ENCODE data around the gene NF1.
"Not testable (repeated sequence)": the region's sequence is repeated elsewhere in the genome, so short reads cannot be mapped to it uniquely, and the experiment has no call there.

NF1 gene

GRCh38 chr17:31079731-31080130, 15.0 kb upstream of the NF1 start:
- DNase-seq: no peak

DNA sequence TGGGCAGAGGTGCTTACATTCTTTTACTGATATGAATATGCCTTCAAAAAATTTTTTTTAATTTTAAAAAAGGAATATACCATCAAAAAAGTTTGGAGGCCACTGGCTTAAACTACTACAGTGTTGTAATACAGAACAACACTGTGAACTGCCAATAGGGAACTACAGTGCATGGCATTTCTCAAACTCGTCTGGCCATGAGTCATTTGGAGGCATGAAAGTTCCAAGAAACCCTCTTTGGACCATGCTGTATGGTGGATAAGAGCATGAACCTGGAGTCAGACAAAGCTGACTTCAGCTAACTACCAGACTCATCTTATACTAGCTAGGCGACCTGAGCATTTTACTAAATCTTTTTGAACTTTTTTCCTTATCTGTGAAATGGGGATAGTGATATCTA, 9.2 kb upstream of the NF1 start:
- DNase-seq: no peak

- no peak for DNase-seq
Measured at GRCh38 chr17:31089471-31089870, 5.3 kb upstream of the NF1 start.

- DNase-seq: not testable (repeated sequence)
Measured at GRCh38 chr17:31090650-31091049, 4.1 kb upstream of the NF1 start.

DNA sequence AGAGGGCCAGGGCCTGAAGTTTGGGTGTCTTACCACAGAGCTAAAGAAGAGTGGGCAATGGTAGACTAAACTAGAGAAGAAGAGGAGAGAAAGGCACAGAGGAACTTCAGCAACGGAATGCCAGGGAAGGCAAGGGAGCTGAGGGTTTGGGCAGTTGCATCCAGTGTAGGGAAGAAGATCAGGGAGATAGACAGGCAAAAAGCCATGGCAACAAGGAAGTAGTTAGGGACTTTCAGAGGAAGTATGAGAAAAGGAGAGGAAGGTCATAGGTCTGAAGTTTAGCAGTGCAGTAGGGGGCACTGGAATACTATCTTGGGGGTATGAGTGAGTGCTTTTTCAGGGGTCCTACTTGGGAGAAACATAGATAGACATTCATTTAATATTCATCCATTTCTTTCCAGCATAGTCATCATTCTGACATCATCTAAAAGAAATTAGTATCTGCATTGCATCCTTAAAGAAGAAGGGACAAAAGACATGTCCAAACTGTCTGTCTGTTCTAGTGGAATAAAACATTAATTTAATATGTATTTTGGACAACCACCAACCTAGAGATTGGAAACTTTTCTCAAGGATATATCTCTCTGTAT, 2.2 kb upstream of the NF1 start:
- DNase-seq: no peak

DNA sequence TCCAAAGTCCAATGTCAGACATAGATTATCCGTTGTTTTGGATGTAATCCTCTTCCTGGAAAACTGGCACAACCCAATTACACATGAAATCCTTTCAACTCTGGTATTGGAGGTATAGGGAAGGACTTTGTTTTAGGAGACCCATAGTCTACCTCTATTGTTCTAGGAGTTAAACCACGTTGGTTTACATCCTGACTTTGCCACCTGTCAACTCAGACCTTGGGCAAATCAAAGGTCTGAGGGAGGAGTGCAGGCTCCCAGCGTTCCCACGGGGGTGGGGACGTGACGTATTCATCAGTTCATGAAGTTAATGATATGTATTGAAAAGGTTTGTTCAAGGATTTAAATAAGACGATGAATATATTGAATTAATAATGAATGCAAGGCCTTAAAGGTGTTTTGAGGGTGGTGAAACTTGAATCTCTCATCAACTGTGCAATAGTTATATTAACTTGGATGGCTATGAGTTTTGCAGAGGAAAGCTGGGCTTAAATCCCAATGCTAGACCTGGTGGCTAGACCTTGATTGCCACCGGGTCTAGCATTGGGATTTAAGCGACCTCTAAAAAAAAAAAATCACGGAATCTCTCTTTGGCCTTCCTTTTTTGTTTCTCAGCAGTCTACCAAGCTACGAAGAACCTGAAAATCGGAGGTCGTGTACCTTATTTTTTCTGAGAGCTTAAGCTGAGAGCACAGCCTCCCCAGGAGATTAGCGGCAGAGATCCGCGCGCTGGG, 744 bp upstream of the NF1 start:
- DNase-seq: no peak

DNA sequence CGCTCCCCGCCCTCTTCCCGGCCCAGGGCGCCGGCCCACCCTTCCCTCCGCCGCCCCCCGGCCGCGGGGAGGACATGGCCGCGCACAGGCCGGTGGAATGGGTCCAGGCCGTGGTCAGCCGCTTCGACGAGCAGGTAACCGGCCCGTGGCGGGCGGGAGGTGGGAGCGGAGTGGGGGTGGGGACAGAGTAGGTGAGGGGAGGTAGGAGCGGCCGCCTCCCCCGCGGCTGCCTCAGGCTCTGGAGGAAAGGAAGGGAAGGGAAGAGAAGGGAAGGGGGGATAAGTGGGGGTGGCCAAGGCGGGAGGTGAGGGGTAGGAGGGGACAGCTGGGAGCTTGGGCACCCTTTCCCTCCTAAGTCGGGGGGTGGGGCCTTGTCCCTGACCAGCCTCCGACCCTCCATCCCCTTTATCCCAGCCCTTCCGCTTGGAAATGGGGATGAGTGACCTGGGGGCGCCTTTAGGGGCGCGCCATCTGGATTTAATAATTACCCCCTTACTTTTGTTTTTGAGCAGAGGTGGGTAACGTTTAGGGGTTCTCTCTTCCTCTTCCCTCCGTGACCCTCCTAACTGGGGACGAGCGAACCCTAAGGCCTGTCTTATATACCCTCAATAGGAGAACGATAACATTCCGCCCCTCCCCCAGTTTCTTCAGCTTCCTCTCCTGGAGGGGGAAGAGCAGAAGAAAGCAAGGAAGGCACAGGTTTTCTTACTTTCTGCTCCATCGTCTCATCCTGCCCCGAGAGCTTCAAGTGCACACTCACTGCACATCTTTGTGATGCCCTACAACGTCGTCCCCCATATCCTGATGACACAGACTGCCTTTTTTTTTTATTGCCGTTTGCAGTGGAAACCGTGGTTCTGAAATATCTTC, 694 bp downstream of the NF1 start:
- peak; percentile 18 for DNase-seq

- DNase-seq: no peak
Measured at GRCh38 chr17:31096106-31096436, 1.3 kb downstream of the NF1 start.

GRCh38 chr17:31099016-31099415, 4.2 kb downstream of the NF1 start:
- DNase-seq: no peak

GRCh38 chr17:31100840-31101459, 6.2 kb downstream of the NF1 start:
- DNase-seq: no peak

DNA sequence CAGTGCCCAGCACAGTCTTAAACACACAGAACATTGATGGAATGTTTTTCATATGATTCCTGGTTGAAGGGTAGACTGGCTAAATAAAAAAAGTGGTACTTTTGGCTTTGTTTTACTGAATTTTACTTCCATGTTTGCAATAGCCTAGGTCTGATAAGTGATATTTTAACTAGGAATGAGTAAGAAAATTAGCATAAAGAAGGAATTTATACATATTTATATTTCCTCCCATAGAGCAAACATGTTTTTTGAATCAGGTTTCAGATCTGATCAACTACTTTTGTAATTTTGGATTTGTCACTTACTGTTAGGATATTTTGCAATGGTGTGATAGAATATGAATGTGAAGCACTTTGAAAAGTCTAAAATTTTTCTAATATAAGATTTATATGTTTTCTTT, 7.2 kb downstream of the NF1 start:
- DNase-seq: no peak

DNA sequence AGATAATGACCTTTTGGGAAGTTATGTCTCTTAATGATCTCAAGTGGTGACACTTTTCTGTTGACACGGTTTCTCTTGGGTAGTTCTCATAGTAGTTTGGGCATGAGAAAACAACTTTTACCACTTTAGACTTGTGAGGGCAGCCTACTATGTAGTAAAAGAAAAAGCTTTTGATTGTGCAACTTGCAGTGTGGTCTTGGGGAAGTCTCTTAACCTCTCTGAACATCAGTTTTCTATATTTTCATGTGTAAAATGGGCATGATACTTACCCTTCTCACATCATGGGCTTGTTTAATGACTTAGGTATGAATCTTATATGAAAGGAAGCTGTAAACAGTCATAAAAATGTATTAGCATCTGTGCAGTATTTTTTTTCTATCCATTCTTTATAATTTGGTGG, 11.2 kb downstream of the NF1 start:
- DNase-seq: no peak

GRCh38 chr17:31111183-31111582, 16.4 kb downstream of the NF1 start:
- no peak for DNase-seq

DNA sequence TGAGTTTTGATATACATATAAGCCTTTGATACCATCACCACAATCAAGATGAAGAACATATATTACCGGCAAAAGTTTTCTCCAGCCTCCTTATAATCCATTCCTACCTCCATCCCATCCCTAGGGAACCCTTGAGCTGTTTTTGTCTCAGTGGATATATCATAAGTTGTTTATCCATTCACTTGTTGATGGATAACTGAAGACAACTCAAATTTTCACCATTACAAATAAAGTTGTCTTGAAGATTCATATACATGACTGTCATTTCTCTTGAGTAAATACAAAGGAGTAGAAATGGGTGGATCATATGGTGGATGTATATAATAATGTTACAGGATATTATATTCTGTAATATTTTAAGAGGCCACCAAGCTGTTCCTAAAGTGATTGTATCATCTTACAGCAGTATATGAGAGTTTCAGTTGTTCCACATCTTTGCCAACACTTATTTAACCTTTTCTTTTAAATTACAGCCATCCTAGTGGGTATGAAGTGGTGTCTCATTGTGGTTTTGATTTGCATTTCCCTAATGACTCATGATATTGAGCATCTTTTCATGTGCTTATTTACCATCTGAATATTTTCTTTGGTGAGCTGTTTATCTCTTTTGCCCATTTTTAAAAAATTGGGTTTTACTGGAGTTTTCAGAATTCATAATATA, 17.4 kb downstream of the NF1 start:
- no peak for DNase-seq

DNA sequence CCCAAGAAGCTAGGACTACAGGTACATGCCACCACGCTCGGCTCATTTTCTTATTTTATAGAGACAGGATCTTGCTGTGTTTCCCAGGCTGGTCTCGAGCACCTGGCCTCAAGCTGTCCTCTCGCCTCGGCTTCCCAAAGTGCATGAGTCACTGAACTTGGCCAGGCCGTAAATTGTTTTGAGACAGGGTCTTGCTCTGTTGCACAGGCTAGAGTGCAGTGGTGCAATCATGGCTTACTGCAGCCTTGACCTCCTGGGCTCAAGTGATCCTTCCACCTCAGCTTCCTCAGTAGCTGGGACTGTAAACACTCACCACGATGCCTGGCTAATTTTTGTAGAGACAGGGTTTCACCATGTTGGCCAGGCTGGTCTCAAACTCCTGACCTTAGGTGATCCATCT, 18.6 kb downstream of the NF1 start:
- DNase-seq: not testable (repeated sequence)

GRCh38 chr17:31113939-31114338, 19.2 kb downstream of the NF1 start:
- DNase-seq: no peak

DNA sequence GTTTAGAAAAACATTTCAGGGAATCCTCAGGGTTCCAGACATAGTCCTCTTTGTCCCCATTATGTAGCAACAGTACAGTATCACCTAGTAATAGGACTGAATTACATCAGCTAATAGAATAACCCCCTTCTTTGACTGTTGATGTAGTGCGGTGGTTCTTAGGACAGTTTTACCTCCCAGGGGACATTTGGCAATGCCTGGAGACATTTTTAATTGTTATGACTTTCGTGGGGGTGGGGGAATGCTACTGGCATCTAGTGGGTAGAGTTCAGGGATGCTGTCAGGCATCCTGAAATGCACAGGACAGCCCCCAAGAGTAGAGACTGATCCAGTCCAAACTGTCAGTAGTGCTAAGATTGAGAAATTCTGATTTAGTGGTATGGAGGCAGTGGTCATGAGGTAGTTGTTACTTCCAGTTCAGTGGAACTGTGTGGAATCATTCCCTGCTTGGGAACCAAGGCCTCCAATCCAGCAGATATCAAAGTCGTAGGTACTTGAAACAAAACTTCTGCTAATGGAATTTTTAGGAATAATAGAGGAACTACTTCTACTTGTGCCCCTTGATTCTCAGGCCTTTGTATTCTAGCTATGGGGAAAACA, 20.3 kb downstream of the NF1 start:
- no peak for DNase-seq

- DNase-seq: no peak
Measured at GRCh38 chr17:31116167-31116566, 21.4 kb downstream of the NF1 start.

- DNase-seq: no peak
Measured at GRCh38 chr17:31122746-31123145, 28.0 kb downstream of the NF1 start.

DNA sequence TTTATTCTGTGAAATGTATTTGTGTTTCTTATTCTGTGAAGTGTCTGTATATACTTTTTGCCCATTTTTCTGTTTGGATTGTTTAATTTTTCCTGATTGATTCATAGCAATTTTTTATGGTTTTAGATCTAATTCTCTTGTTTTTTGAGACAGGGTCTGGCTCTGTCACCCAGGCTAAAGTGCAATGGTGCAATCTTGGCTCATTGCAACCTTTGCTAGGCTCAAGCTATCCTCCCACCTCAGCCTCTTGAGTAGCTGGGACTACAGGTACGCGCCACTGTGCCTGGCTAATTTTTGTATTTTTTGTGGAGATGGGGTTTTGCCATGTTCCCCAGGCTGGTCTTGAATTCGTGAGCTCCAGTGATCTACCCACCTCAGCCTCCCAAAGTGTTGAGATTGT, 31.5 kb downstream of the NF1 start:
- no peak for DNase-seq

GRCh38 chr17:31128241-31128640, 33.5 kb downstream of the NF1 start:
- DNase-seq: no peak
